NK-92 treated with Interleukin-12 subunit alpha and Interleukin-12 subunit beta, amount 100 ng/mL, for 24 hours (cell line): ENCODE data around the gene PTPN1.
A peak's percentile ranks its signal among the peaks of the same experiment; 100 is the strongest.

ENCODE experiments used
- DNase-seq: peaks from one replicate; lab custom pipeline; 2025; lab: John Stamatoyannopoulos, UW

Gene PTPN1

DNA sequence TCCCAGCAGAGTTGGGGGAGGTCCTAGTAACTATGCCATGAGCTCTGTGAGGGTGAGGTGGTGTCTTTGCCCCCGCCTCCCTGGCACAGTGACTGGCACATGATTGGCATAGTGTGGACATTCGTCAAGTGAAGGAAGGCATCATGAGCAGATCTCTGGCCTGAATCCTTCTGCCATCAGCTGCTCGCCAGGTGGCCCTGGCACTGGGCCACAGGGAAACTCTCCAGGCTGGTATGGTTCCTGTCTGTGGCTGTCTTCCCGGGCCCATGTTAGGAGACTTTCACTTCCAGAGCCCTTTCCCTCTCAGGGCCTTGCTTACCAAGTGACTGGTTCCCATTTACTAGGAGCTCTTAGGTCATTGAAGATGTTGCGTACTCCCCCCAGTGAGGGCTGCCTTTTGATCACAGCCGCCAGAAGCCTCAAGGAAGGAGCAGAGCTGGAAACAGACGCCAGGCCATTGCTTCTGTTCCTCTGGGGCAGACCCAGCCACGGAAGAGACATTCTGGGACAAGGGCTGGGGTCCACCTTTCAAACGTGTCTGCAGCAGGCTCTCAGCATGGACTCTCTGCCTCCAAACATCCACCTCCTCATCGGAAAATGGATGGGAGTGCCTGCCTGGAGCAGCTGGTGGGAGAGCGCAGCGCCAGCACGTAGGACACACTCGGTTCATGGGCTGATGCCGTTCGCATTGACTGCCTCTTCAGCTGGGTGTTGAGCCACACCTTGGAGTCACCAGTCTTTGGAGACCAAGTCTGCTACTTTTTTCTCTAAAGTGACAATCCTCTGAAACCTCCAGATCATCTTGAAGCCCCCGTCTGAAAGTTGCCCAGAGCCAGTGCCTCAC, 67.2 kb downstream of the PTPN1 start:
- DNase-seq: no peak

GRCh38 chr20:50578061-50578777, 68.0 kb downstream of the PTPN1 start:
- no peak for DNase-seq

- DNase-seq: no peak
These were observed 68.6 kb downstream of the PTPN1 start for GRCh38 chr20:50578778-50579165.

DNA sequence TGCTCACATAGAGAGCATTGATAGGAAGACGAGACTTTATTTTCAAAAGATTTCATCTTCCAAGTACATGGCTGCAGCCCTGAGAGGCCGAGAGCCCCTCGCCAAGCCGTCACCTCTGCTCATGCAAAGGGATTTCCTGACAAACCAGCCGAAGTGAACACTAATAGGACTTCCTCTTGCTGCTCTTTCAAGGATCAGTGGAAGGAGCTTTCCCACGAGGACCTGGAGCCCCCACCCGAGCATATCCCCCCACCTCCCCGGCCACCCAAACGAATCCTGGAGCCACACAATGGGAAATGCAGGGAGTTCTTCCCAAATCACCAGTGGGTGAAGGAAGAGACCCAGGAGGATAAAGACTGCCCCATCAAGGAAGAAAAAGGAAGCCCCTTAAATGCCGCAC, 69.3 kb downstream of the PTPN1 start:
- no peak for DNase-seq

DNA sequence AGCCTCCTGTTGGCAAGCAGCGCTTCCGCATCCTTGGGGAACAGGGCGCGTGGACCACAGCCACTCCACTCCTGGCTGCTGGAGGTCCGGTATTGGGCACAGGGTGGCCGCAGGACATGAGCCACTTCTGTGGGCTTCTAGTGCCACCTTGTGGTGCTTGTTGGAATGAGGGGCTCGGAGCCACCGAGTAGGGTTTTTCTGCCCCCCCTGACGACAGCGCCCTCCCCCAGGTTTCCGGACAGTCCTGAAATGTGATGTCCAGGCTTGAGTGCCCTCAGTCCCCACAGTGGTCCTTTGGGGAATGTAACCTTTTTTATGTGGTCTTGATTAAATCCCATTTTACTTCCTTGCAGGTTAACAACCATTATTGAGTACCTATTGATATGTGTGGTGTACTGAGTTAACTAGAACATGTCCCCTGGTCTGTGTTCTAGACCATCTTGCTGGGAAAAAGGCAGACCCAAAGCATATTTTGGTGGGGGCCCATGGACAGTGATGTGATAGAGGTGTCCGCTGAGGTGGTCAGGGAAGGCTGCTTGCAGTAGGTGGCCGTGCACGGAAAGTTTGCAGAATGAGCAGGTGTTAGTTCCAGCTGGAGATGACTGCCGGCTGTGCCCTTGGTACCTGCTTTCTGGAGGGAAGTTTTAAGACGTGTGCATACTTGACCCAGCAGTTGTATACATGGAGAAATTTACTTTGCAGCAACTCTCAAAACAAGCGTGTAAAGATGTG, 70.0 kb downstream of the PTPN1 start:
- DNase-seq: peak; percentile 15

DNA sequence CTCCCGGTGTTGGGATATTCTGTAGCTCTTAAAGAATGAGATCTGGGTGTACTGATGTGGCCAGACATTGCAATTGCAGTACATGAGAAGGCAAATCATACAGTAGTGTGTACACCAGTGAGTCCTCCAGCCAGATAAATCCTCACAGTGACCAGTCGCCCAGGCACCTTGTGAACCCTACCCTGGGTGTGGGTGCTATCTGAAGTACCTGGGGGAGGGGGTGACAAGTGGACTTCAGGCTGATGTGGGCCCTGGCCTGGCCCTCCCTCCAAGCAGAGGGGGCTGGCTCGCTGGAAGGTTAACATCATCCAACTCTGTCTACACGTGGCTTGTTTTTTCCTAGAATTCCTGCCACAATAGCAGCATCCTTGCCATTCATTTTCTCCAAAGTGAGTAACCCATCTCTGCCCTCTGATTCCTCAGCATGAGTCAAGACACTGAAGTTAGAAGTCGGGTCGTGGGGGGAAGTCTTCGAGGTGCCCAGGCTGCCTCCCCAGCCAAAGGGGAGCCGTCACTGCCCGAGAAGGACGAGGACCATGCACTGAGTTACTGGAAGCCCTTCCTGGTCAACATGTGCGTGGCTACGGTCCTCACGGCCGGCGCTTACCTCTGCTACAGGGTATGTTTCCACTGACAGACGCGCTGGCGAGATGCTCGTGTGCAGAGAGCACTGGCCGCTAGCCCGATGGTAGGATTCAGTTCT, 70.8 kb downstream of the PTPN1 start:
- no peak for DNase-seq

- no peak for DNase-seq
These were observed 71.9 kb downstream of the PTPN1 start for GRCh38 chr20:50582092-50582491.

DNA sequence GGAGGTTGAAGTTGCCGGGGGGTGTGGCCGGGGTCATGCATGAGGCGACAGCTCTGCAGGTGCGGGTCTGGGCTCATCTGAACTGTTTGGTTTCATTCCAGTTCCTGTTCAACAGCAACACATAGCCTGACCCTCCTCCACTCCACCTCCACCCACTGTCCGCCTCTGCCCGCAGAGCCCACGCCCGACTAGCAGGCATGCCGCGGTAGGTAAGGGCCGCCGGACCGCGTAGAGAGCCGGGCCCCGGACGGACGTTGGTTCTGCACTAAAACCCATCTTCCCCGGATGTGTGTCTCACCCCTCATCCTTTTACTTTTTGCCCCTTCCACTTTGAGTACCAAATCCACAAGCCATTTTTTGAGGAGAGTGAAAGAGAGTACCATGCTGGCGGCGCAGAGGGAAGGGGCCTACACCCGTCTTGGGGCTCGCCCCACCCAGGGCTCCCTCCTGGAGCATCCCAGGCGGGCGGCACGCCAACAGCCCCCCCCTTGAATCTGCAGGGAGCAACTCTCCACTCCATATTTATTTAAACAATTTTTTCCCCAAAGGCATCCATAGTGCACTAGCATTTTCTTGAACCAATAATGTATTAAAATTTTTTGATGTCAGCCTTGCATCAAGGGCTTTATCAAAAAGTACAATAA, 72.5 kb downstream of the PTPN1 start:
- no peak for DNase-seq

DNA sequence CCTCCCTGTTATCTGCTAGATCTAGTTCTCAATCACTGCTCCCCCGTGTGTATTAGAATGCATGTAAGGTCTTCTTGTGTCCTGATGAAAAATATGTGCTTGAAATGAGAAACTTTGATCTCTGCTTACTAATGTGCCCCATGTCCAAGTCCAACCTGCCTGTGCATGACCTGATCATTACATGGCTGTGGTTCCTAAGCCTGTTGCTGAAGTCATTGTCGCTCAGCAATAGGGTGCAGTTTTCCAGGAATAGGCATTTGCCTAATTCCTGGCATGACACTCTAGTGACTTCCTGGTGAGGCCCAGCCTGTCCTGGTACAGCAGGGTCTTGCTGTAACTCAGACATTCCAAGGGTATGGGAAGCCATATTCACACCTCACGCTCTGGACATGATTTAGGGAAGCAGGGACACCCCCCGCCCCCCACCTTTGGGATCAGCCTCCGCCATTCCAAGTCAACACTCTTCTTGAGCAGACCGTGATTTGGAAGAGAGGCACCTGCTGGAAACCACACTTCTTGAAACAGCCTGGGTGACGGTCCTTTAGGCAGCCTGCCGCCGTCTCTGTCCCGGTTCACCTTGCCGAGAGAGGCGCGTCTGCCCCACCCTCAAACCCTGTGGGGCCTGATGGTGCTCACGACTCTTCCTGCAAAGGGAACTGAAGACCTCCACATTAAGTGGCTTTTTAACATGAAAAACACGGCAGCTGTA, 73.4 kb downstream of the PTPN1 start:
- DNase-seq: no peak

DNA sequence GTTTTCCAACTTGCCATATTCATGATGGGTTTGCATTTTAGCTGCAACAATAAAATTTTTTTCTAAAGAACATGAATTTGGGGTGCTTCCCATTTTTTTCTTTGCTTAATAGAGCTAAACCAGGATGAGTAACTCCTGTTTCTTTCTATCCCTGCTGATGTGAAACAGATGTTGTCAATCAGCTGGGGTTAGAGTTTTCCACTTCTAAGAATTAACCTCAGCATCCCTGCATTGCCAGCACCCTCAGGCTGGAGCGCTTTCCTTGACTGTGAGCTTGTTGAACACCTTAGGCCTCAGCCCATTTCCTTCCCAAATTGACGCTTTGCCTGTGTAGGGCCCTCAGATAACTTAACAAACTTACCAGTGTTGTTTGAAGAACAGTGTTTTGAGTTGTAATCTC, 74.5 kb downstream of the PTPN1 start:
- no peak for DNase-seq

- DNase-seq: no peak
These were observed 75.0 kb downstream of the PTPN1 start for GRCh38 chr20:50585214-50585613.

- DNase-seq: no peak
These were observed 75.5 kb downstream of the PTPN1 start for GRCh38 chr20:50585678-50586077.

DNA sequence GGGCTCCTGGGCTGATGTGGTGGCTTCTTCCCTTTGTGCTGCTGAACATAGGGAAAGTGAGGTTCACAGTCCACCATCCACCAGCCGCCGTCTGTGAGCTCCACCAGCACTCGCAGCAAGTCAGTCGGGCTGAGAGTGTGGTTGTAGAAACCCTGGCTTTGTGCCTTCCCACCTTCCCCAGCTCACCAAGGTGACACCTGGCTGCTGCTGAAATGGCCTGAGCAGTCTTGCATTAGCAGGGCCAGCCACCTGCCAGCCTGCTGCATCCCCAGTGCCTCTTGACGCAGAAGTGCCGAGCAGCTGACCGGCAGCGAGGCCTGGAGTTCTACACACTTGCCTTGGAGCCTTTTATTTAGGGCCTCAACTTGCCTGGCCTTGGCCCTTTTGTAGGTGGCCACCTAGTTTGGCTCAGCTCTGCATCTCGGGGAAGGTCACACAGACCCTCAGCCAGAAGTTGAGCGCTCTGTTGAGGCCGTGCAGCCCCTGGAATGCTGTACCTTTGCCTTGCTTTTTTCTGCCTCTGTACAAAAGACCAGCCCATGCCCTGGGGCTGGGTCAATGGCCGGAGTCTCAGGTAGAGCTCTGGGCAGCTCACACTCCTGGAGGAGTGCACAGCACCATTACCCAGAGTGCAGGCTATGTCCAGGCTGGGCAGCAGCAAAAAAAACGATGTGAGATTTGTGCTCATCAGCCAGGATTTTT, 76.5 kb downstream of the PTPN1 start:
- no peak for DNase-seq

DNA sequence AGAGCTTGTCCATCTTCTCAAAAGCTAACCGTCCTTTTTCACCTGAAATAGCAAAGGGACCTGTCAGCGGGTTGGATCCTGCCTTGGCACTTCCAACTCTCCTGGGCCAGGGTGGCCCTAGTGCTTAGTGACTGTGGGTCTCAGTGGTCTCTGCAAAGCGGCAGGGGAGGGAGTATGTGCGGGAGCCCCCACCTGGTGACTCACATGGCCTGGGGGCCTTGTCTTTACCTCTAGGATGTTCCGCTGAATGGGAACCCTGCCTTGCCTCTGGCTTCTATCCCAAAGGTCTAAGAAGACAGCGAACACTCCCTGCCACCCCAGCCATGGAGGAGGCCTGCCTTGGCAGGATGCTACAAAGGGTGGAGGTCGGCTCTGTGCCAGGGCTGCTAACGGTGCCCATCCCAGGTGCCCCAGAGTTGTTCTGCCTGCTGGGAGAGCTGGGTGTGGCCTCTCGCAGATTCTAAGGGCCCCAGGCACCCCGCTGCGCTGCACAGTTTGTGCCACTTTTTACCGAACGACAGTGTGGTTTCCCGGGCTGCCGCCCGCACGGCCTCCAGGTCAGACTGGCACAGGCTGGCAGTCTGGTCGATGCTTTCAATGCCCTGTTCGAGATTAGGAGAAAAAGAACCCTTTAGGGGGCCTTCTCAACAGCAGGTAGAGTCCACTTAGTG, 77.2 kb downstream of the PTPN1 start:
- DNase-seq: no peak

DNA sequence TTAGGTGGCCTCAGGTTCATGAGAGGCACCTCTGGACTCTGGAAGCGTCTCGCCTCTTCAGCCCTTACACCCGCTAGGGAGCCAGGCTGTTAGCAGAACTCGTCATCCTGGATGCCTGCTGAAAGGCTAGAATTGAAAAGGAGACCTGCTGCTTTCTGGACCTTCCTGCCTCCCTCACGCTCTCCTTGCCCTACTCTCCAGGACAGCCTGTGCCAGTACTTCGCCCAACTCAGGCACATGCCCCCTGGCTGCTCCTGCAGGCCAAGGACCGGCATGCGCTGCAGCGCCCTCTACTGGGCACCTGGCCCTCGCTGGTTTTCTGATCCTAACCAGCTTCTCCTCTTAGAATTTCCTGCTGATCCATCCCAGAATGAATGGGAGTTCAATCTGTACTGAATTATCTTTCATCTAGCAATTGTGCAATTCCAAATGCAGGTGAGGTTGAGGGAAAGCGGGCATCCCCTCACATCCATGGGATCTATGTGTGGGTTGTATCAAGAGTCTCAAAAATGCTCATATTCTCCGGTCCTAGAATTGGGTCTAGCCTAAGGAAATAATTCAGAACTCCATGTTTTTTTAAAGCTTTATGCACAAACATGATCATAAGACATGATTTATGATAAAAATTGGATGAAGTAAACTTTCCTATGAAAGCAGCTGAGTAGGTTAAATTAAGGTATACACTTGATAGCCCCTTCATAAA, 78.0 kb downstream of the PTPN1 start:
- DNase-seq: peak; percentile 37

DNA sequence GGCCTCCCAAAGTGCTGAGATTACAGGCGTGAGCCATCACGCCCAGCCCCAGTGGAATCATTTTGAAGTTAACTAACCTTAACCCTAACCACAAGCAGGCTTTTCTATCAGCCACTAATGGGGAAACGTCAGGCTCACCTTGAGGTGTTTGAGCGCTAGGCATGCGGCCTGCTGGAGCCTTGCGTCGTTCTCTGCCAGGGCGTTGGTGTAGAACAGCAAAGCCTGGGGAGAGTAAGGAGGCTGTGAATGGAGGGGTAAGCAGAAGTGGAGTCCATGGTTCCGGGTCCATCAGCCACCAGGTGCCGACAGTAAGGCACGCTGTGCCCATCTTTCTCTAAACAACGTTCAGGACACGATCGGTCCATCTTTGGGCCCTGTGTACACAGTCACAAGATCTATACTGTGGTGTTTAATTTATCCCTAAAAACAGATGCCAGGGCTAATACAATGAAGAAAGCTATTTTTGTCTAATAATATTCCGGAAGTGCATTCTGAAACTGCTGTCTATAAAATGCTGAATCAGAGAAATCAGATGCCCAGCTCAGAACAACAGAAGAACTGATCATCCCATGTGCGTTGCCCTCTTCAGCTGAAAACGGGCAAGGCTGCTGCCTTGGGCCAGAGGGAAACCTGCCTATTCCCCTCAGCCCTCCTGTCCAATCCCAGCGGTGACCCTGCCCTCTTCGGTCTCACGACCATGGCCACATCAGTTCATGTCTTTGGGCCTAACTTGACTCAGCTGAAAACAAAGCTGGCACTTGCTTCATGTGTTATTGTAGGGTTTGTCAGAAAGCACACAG, 79.6 kb downstream of the PTPN1 start:
- DNase-seq: no peak

DNA sequence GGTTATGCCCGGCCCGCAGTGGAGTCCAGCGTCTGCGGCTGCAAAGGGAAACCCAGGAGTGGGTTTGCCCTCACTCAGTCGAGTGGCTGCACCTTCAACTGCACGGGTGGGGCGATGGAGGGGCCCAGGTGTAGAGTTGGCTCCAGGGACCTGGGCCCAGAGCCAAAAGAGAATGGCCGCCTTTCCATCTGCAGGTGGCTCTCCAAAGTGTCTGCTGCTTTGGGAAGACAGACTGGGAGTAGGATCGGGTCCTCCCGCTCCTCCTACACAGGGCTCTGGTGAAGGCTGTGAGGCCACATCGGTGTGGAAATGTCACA, 80.1 kb downstream of the PTPN1 start:
- DNase-seq: no peak

DNA sequence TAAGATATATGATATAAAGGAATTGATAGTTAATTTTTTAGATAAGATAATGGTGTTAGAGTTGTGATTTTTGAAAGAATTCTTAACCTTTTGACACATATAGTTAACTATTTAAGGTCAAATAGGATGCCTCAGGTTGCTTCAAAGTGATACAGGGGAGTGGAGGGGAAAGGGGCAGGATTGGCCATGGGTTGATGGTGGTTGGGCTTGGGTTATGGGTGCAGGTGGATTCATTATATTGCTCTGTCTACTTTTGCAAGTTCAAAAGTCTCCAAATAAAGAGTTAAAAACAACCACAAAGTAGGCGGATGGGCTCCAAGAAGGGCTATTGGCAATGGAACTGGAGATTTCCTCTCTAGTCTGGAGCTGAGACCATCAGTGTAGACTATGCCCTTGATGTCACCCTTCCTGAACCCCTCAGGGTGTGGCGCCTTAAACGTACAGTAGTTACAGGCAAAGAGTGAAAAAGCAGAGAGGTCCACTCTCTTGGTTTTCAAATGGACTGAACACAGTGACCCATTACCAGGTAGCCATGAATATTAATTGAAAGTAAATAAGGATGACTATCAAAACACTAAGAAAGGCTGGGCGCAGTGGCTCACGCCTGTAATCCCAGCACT, 81.2 kb downstream of the PTPN1 start:
- no peak for DNase-seq
